ENCODE results near the gene ROR2. TPM values are rescaled to one million over a fixed set of nuclear protein-coding genes. Genes with fewer than 3 reads are reported as not detected.

Gene ROR2
- total and polyA plus RNA-seq, 5 donors from 2014 or later: 0.12 TPM; not detected in 4

GRCh38 chr9:91807643-91808246 is 142.3 kb downstream of the ROR2 start:
- no peak for ATAC-seq (ENCODE audit: low read depth in 2 of 2)
- no peaks in the 10 kb centered on the region for H3K9me3 Mint-ChIP-seq
- no peak overlapping the region for H3K27ac Mint-ChIP-seq
- Histone ChIP-seq H3K27ac (ENCODE audit: insufficient read depth, low read length, poor library complexity, severe bottlenecking) (no peak overlapping the region), H3K4me3 (ENCODE audit: low read depth, low read length) (no peak overlapping the region), H3K27me3 (ENCODE audit: control insufficient read depth, insufficient read depth, low read length) (no peaks in the 10 kb centered on the region), H3K9me3 (ENCODE audit: control insufficient read depth in 2 of 2, low read length in 2 of 2) (no peaks in the 10 kb centered on the region), H3K36me3 (ENCODE audit: control insufficient read depth, insufficient read depth, low read length) (no peaks in the 10 kb centered on the region), H3K4me1 (ENCODE audit: control insufficient read depth, insufficient read depth, low read length, poor library complexity, severe bottlenecking) (no peaks in the 10 kb centered on the region)
- no peak for DNase-seq
- no peak overlapping the region for H3K4me3 Mint-ChIP-seq
- peaks cover 4% of the 10 kb centered on the region for H3K27me3 Mint-ChIP-seq
- H3K36me3 Mint-ChIP-seq: no peaks in the 10 kb centered on the region
- no peaks in the 10 kb centered on the region for H3K4me1 Mint-ChIP-seq

DNA sequence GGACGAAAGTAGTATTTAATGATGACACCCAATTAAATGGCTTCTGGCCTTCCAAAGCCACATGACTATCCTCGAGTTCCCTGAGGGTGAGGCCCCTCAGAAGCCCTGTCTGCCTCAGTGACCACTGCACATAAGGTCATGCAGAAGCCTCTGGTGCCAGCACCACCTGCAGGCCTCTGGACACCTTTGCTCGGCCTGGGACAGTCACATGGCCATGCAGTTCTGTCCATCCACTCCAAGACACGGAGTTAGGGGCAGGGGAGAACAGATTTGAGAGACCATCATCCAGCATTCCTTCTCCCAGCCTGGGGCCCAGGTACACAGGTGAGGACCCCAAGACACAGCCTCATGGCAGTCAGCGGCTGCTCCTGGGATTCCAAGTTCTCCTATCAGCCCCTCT is 145.0 kb downstream of the ROR2 start:
- no peak overlapping the region for H3K4me3 Mint-ChIP-seq
- no peaks in the 10 kb centered on the region for H3K4me1 ChIP-seq (ENCODE audit: control insufficient read depth, insufficient read depth, low read length, poor library complexity, severe bottlenecking)
- no peaks in the 10 kb centered on the region for H3K4me1 Mint-ChIP-seq
- no peak overlapping the region for H3K27ac ChIP-seq (ENCODE audit: insufficient read depth, low read length, poor library complexity, severe bottlenecking)
- no peak overlapping the region for H3K4me3 ChIP-seq (ENCODE audit: low read depth, low read length)
- H3K36me3 ChIP-seq (ENCODE audit: control insufficient read depth, insufficient read depth, low read length): no peaks in the 10 kb centered on the region
- H3K27me3 Mint-ChIP-seq: no peaks in the 10 kb centered on the region
- H3K9me3 Mint-ChIP-seq: no peaks in the 10 kb centered on the region
- H3K36me3 Mint-ChIP-seq: no peaks in the 10 kb centered on the region
- DNase-seq (no peak), ATAC-seq (ENCODE audit: low read depth in 2 of 2) (no peak)
- no peaks in the 10 kb centered on the region for H3K27me3 ChIP-seq (ENCODE audit: control insufficient read depth, insufficient read depth, low read length)
- H3K9me3 ChIP-seq (ENCODE audit: control insufficient read depth in 2 of 2, low read length in 2 of 2): no peaks in the 10 kb centered on the region
- H3K27ac Mint-ChIP-seq: no peak overlapping the region

GRCh38 chr9:91803970-91804752 is 145.9 kb downstream of the ROR2 start:
- Histone ChIP-seq H3K4me1 (ENCODE audit: control insufficient read depth, insufficient read depth, low read length, poor library complexity, severe bottlenecking) (no peaks in the 10 kb centered on the region), H3K36me3 (ENCODE audit: control insufficient read depth, insufficient read depth, low read length) (no peaks in the 10 kb centered on the region), H3K27ac (ENCODE audit: insufficient read depth, low read length, poor library complexity, severe bottlenecking) (no peak overlapping the region), H3K4me3 (ENCODE audit: low read depth, low read length) (no peak overlapping the region), H3K9me3 (ENCODE audit: control insufficient read depth in 2 of 2, low read length in 2 of 2) (no peaks in the 10 kb centered on the region), H3K27me3 (ENCODE audit: control insufficient read depth, insufficient read depth, low read length) (no peaks in the 10 kb centered on the region)
- DNase-seq (no peak), ATAC-seq (ENCODE audit: low read depth in 2 of 2) (no peak)
- Mint-ChIP-seq H3K4me3 (no peak overlapping the region), H3K36me3 (no peaks in the 10 kb centered on the region), H3K4me1 (peaks cover 0 to 2% (median under 1%) of the 10 kb centered on the region in 4 donors), H3K27ac (no peak overlapping the region), H3K9me3 (no peaks in the 10 kb centered on the region), H3K27me3 (no peaks in the 10 kb centered on the region)

GRCh38 chr9:91803151-91803940 is 146.7 kb downstream of the ROR2 start:
- H3K36me3 ChIP-seq (ENCODE audit: control insufficient read depth, insufficient read depth, low read length): no peaks in the 10 kb centered on the region
- peaks cover 0 to 8% (median 6%) of the 10 kb centered on the region in 4 donors for H3K4me1 Mint-ChIP-seq
- H3K27me3 Mint-ChIP-seq: no peaks in the 10 kb centered on the region
- no peak overlapping the region for H3K27ac ChIP-seq (ENCODE audit: insufficient read depth, low read length, poor library complexity, severe bottlenecking)
- no peaks in the 10 kb centered on the region for H3K36me3 Mint-ChIP-seq
- H3K4me3 ChIP-seq (ENCODE audit: low read depth, low read length): no peak overlapping the region
- H3K9me3 ChIP-seq (ENCODE audit: control insufficient read depth in 2 of 2, low read length in 2 of 2): no peaks in the 10 kb centered on the region
- no peaks in the 10 kb centered on the region for H3K9me3 Mint-ChIP-seq
- H3K4me3 Mint-ChIP-seq: no peak overlapping the region
- H3K27ac Mint-ChIP-seq: no peak overlapping the region
- no peaks in the 10 kb centered on the region for H3K27me3 ChIP-seq (ENCODE audit: control insufficient read depth, insufficient read depth, low read length)
- no peaks in the 10 kb centered on the region for H3K4me1 ChIP-seq (ENCODE audit: control insufficient read depth, insufficient read depth, low read length, poor library complexity, severe bottlenecking)
- DNase-seq: no peak
- no peak for ATAC-seq (ENCODE audit: low read depth in 2 of 2)

DNA sequence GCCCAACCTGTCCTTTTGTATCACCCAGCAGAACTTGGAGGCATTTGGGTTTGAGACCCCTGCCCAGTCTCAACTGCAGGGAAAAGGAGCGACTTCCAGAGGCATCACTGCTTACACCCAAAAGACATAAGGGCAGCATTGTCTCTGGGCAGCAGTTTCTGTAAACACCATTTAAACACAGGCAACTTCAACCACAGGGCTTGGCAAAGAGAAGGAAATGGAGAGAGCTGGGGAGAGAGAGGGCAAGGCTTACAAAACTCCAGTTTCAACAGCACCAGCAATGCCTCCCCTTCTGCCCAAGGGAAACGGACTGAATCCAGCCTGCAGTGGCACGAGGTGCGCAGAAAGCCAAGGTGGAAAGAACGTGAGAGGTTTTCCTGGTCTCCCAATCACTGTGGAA is 147.6 kb downstream of the ROR2 start:
- Histone ChIP-seq H3K27me3 (ENCODE audit: control insufficient read depth, insufficient read depth, low read length) (no peaks in the 10 kb centered on the region), H3K4me1 (ENCODE audit: control insufficient read depth, insufficient read depth, low read length, poor library complexity, severe bottlenecking) (no peaks in the 10 kb centered on the region), H3K36me3 (ENCODE audit: control insufficient read depth, insufficient read depth, low read length) (no peaks in the 10 kb centered on the region), H3K27ac (ENCODE audit: insufficient read depth, low read length, poor library complexity, severe bottlenecking) (no peak overlapping the region), H3K4me3 (ENCODE audit: low read depth, low read length) (no peak overlapping the region), H3K9me3 (ENCODE audit: control insufficient read depth in 2 of 2, low read length in 2 of 2) (no peaks in the 10 kb centered on the region)
- Mint-ChIP-seq H3K4me1 (peaks cover 0 to 8% (median 6%) of the 10 kb centered on the region in 4 donors), H3K4me3 (no peak overlapping the region), H3K36me3 (no peaks in the 10 kb centered on the region), H3K9me3 (no peaks in the 10 kb centered on the region), H3K27me3 (no peaks in the 10 kb centered on the region), H3K27ac (no peak overlapping the region)
- no peak for DNase-seq
- ATAC-seq (ENCODE audit: low read depth in 2 of 2): no peak

GRCh38 chr9:91800473-91801030 is 149.5 kb downstream of the ROR2 start:
- H3K4me1 Mint-ChIP-seq: peaks cover 0 to 8% (median 6%) of the 10 kb centered on the region in 4 donors
- no peaks in the 10 kb centered on the region for H3K9me3 Mint-ChIP-seq
- H3K4me3 Mint-ChIP-seq: no peak overlapping the region
- H3K27ac Mint-ChIP-seq: no peak overlapping the region
- Histone ChIP-seq H3K36me3 (ENCODE audit: control insufficient read depth, insufficient read depth, low read length) (no peaks in the 10 kb centered on the region), H3K4me1 (ENCODE audit: control insufficient read depth, insufficient read depth, low read length, poor library complexity, severe bottlenecking) (no peaks in the 10 kb centered on the region), H3K27me3 (ENCODE audit: control insufficient read depth, insufficient read depth, low read length) (no peaks in the 10 kb centered on the region), H3K27ac (ENCODE audit: insufficient read depth, low read length, poor library complexity, severe bottlenecking) (no peak overlapping the region), H3K9me3 (ENCODE audit: control insufficient read depth in 2 of 2, low read length in 2 of 2) (no peaks in the 10 kb centered on the region), H3K4me3 (ENCODE audit: low read depth, low read length) (no peak overlapping the region)
- ATAC-seq (ENCODE audit: low read depth in 2 of 2): no peak
- DNase-seq: no peak
- H3K36me3 Mint-ChIP-seq: no peaks in the 10 kb centered on the region
- H3K27me3 Mint-ChIP-seq: no peaks in the 10 kb centered on the region

DNA sequence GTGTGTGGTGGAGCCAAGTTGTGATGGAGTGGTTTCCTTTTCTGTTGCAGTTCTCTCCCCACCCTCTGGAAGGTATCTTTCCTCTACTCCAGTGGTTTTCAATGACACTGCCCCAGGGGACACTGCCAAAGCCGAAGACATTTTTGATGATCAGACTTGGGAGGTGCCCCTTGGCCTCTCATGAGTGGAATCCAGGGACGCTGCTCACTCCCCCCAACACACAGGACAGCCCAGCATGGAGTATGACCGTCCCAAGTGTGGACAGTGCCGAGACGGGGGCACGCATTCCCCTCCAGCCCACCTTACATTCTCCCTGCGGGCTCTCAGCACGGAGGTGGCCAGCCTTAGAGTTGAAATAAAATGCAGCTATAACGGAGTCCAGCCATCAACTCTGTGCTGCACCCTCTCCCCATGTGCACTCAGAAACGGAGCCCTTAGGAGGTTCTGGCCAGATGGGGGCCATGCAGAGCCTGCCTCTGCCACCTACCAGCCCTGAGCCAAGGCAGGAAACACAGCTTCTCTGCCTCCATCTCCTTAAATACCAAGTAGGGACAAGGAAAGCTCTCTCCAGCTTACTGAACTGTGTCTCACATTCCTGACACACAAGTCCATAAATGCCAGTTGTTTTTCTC is 150.8 kb downstream of the ROR2 start:
- no peaks in the 10 kb centered on the region for H3K4me1 ChIP-seq (ENCODE audit: control insufficient read depth, insufficient read depth, low read length, poor library complexity, severe bottlenecking)
- no peak overlapping the region for H3K27ac ChIP-seq (ENCODE audit: insufficient read depth, low read length, poor library complexity, severe bottlenecking)
- H3K27me3 ChIP-seq (ENCODE audit: control insufficient read depth, insufficient read depth, low read length): no peaks in the 10 kb centered on the region
- H3K9me3 ChIP-seq (ENCODE audit: control insufficient read depth in 2 of 2, low read length in 2 of 2): no peaks in the 10 kb centered on the region
- Mint-ChIP-seq H3K4me1 (peaks cover 0 to 8% (median 6%) of the 10 kb centered on the region in 4 donors), H3K9me3 (no peaks in the 10 kb centered on the region), H3K4me3 (peak overlapping the region in 1 of 4 donors; percentile 38), H3K27ac (peak overlapping the region in 1 of 3 donors; percentile 68), H3K27me3 (no peaks in the 10 kb centered on the region), H3K36me3 (no peaks in the 10 kb centered on the region)
- no peaks in the 10 kb centered on the region for H3K36me3 ChIP-seq (ENCODE audit: control insufficient read depth, insufficient read depth, low read length)
- DNase-seq: no peak
- H3K4me3 ChIP-seq (ENCODE audit: low read depth, low read length): no peak overlapping the region
- ATAC-seq (ENCODE audit: low read depth in 2 of 2): no peak

All from CD4-positive, CD25-positive, alpha-beta regulatory T cell (primary cell).